ENCODE results near the gene NOS1AP.

Gene NOS1AP

GRCh38 chr1:162358928-162359327 is 289.4 kb downstream of the NOS1AP start:
- in situ Hi-C loops (cut with MboI; ENCODE audit: low sequenced_read_pairs) = loop anchor here (25.0 kb wide), 1 partner anchor 278 kb away; the partner anchor contains the start of gene DDR2

- in situ Hi-C loops (cut with MboI; ENCODE audit: low sequenced_read_pairs) = loop anchor here (25.0 kb wide), 1 partner anchor 278 kb away; the partner anchor contains the start of gene DDR2
Observed at GRCh38 chr1:162359523-162360236, 290.2 kb downstream of the NOS1AP start.

- in situ Hi-C loops (cut with MboI; ENCODE audit: low sequenced_read_pairs) = loop anchor here (25.0 kb wide), 1 partner anchor 277 kb away; the partner anchor contains the start of gene DDR2
Observed at GRCh38 chr1:162360237-162360873, 290.9 kb downstream of the NOS1AP start.

- in situ Hi-C loops (cut with MboI; ENCODE audit: low sequenced_read_pairs) = loop anchor here (25.0 kb wide), 1 partner anchor 276 kb away; the partner anchor contains the start of gene DDR2
Observed at GRCh38 chr1:162360874-162361260, 291.4 kb downstream of the NOS1AP start.

GRCh38 chr1:162361349-162361748 is 291.9 kb downstream of the NOS1AP start:
- in situ Hi-C loops (cut with MboI; ENCODE audit: low sequenced_read_pairs) = loop anchor here (25.0 kb wide), 1 partner anchor 276 kb away; the partner anchor contains the start of gene DDR2

GRCh38 chr1:162363823-162364222 is 294.3 kb downstream of the NOS1AP start:
- in situ Hi-C loops (cut with MboI; ENCODE audit: low sequenced_read_pairs) = loop anchor here (25.0 kb wide), 1 partner anchor 273 kb away; the partner anchor contains the start of gene DDR2

GRCh38 chr1:162364498-162364897 is 295.0 kb downstream of the NOS1AP start:
- in situ Hi-C loops (cut with MboI; ENCODE audit: low sequenced_read_pairs) = loop anchor here (25.0 kb wide), 1 partner anchor 273 kb away; the partner anchor contains the start of gene DDR2

GRCh38 chr1:162365284-162366020 is 296.0 kb downstream of the NOS1AP start:
- in situ Hi-C loops (cut with MboI; ENCODE audit: low sequenced_read_pairs) = loop anchor here (25.0 kb wide), 1 partner anchor 272 kb away; the partner anchor contains the start of gene DDR2

GRCh38 chr1:162366149-162366548 is 296.7 kb downstream of the NOS1AP start:
- in situ Hi-C loops (cut with MboI; ENCODE audit: low sequenced_read_pairs) = loop anchor here (25.0 kb wide), 1 partner anchor 271 kb away; the partner anchor contains the start of gene DDR2

- in situ Hi-C loops (cut with MboI; ENCODE audit: low sequenced_read_pairs) = loop anchor here (25.0 kb wide), 1 partner anchor 271 kb away; the partner anchor contains the start of gene DDR2
Observed at GRCh38 chr1:162366671-162367070, 297.2 kb downstream of the NOS1AP start.

GRCh38 chr1:162367073-162367472 is 297.6 kb downstream of the NOS1AP start:
- in situ Hi-C loops (cut with MboI; ENCODE audit: low sequenced_read_pairs) = loop anchor here (25.0 kb wide), 1 partner anchor 270 kb away; the partner anchor contains the start of gene DDR2

- in situ Hi-C loops (cut with MboI; ENCODE audit: low sequenced_read_pairs) = loop anchor here (25.0 kb wide), 1 partner anchor 270 kb away; the partner anchor contains the start of gene DDR2
Observed at GRCh38 chr1:162367772-162368171, 298.3 kb downstream of the NOS1AP start.

- in situ Hi-C loops (cut with MboI; ENCODE audit: low sequenced_read_pairs) = loop anchor here (25.0 kb wide), 1 partner anchor 269 kb away; the partner anchor contains the start of gene DDR2
Observed at GRCh38 chr1:162368451-162368850, 299.0 kb downstream of the NOS1AP start.

- in situ Hi-C loops (cut with MboI; ENCODE audit: low sequenced_read_pairs) = loop anchor here (25.0 kb wide), 1 partner anchor 268 kb away; the partner anchor contains the start of gene DDR2
Observed at GRCh38 chr1:162369571-162369970, 300.1 kb downstream of the NOS1AP start.

- in situ Hi-C loops (cut with MboI; ENCODE audit: low sequenced_read_pairs) = loop anchor here (25.0 kb wide), 1 partner anchor 267 kb away; the partner anchor contains the start of gene DDR2
Observed at GRCh38 chr1:162370161-162370560, 300.7 kb downstream of the NOS1AP start.

- in situ Hi-C loops (cut with MboI; ENCODE audit: low sequenced_read_pairs) = loop anchor here (25.0 kb wide), 1 partner anchor 267 kb away; the partner anchor contains the start of gene DDR2
Observed at GRCh38 chr1:162370721-162371120, 301.2 kb downstream of the NOS1AP start.

- in situ Hi-C loops (cut with MboI; ENCODE audit: low sequenced_read_pairs) = loop anchor here (25.0 kb wide), 1 partner anchor 266 kb away; the partner anchor contains the start of gene DDR2
Observed at GRCh38 chr1:162371611-162372010, 302.1 kb downstream of the NOS1AP start.

- in situ Hi-C loops (cut with MboI; ENCODE audit: low sequenced_read_pairs) = loop anchor here (25.0 kb wide), 1 partner anchor 265 kb away; the partner anchor contains the start of gene DDR2
Observed at GRCh38 chr1:162372159-162373071, 302.9 kb downstream of the NOS1AP start.

GRCh38 chr1:162373072-162373427 is 303.6 kb downstream of the NOS1AP start:
- in situ Hi-C loops (cut with MboI; ENCODE audit: low sequenced_read_pairs) = loop anchor here (25.0 kb wide), 1 partner anchor 264 kb away; the partner anchor contains the start of gene DDR2
